Trophoblast cell (in vitro differentiated cells and primary cell): ENCODE measurements around the gene RBM14.

Experiments
- DNase-seq, 2 donors: peaks; one replicate each; pipeline ENCODE4 v3.0.0-alpha.2; 2016
- H2AFZ ChIP-seq: 2 replicates; pipeline ENCODE4 v1.6.1; 2013; ENCODE audit warnings: low read length, moderate library complexity, mild to moderate bottlenecking; ENCODE audit not compliant: insufficient read depth, poor library complexity
- H2AK5ac ChIP-seq: 2 replicates; pipeline ENCODE4 v1.6.1; 2013; ENCODE audit warnings: mild to moderate bottlenecking, low read length
- H2BK120ac ChIP-seq: 2 replicates; pipeline ENCODE4 v1.6.1; 2013; ENCODE audit warnings: low read length, mild to moderate bottlenecking, moderate library complexity; ENCODE audit not compliant: insufficient read depth, poor library complexity
- H2BK12ac ChIP-seq: 2 replicates; pipeline ENCODE4 v1.6.1; 2013; ENCODE audit warnings: mild to moderate bottlenecking, low read length, moderate library complexity
- H2BK5ac ChIP-seq: 2 replicates; pipeline ENCODE4 v1.6.1; 2013; ENCODE audit warnings: low read length, low read depth, moderate library complexity, mild to moderate bottlenecking; ENCODE audit not compliant: poor library complexity
- H3K14ac ChIP-seq: 2 replicates; pipeline ENCODE4 v1.6.1; 2013; ENCODE audit warnings: mild to moderate bottlenecking, low read length
- H3K18ac ChIP-seq: 2 replicates; pipeline ENCODE4 v1.6.1; 2013; ENCODE audit warnings: mild to moderate bottlenecking, low read length
- H3K23ac ChIP-seq: 2 replicates; pipeline ENCODE4 v1.6.1; 2013; ENCODE audit warnings: low read length
- H3K27ac ChIP-seq: 2 replicates; pipeline ENCODE4 v1.5.1; 2013; ENCODE audit warnings: low read depth, mild to moderate bottlenecking, inconsistent platforms, low read length, moderate library complexity
- H3K27me3 ChIP-seq: 2 replicates; pipeline ENCODE4 v1.6.1; 2013; ENCODE audit warnings: inconsistent platforms, mild to moderate bottlenecking, low read length, moderate library complexity; ENCODE audit not compliant: insufficient read depth
- H3K36me3 ChIP-seq, 2 experiments: 1 replicate in 1 of 2; 2 replicates in 1 of 2; pipeline ENCODE4 v1.6.1; 2013; ENCODE audit warnings: low read length in 2 of 2, mild to moderate bottlenecking in 2 of 2, moderate library complexity in 1 of 2; ENCODE audit not compliant: insufficient read depth in 2 of 2, control insufficient read depth in 1 of 2
- H3K4ac ChIP-seq: 2 replicates; pipeline ENCODE4 v1.6.1; 2013; ENCODE audit warnings: low read depth, mild to moderate bottlenecking, low read length, moderate library complexity
- H3K4me1 ChIP-seq, 2 experiments: 1 replicate in 1 of 2; 2 replicates in 1 of 2; pipeline ENCODE4 v1.6.1; 2013; ENCODE audit warnings: low read length in 2 of 2, mild to moderate bottlenecking in 2 of 2, moderate library complexity in 1 of 2; ENCODE audit not compliant: insufficient read depth in 2 of 2, control insufficient read depth in 1 of 2
- H3K4me2 ChIP-seq: 2 replicates; pipeline ENCODE4 v1.6.1; 2013; ENCODE audit warnings: inconsistent platforms, mild to moderate bottlenecking, low read length, moderate library complexity
- H3K4me3 ChIP-seq: 2 replicates; pipeline ENCODE4 v1.5.1; 2013; ENCODE audit warnings: mild to moderate bottlenecking, low read depth, low read length, inconsistent platforms
- H3K79me1 ChIP-seq: one replicate; pipeline ENCODE4 v1.6.1; 2013; ENCODE audit warnings: low read length
- H3K79me2 ChIP-seq: 2 replicates; pipeline ENCODE4 v1.6.1; 2013; ENCODE audit warnings: low read length, mild to moderate bottlenecking; ENCODE audit not compliant: control insufficient read depth, insufficient read depth, poor library complexity
- H3K9ac ChIP-seq: 2 replicates; pipeline ENCODE4 v1.6.1; 2013; ENCODE audit warnings: mild to moderate bottlenecking, low read length
- H3K9me3 ChIP-seq: 2 replicates; pipeline ENCODE4 v1.6.1; 2013; ENCODE audit warnings: low read depth, mild to moderate bottlenecking, control low read depth, inconsistent platforms, low read length; ENCODE audit not compliant: insufficient read depth
- H4K12ac ChIP-seq: 2 replicates; pipeline ENCODE4 v1.6.1; 2013; ENCODE audit warnings: low read depth, mild to moderate bottlenecking, low read length, moderate library complexity
- H4K8ac ChIP-seq: 2 replicates; pipeline ENCODE4 v1.6.1; 2013; ENCODE audit warnings: low read depth, mild to moderate bottlenecking, low read length, moderate library complexity
- H4K91ac ChIP-seq: one replicate; pipeline ENCODE4 v1.6.1; 2013; ENCODE audit warnings: low read depth, mild to moderate bottlenecking, low read length, moderate library complexity
- WGBS: extraction: QIAGEN DNeasy Blood & Tissue Kit; methylation state at CpG from one replicate; pipeline ENCODE4 v1.1.7; 2013; ENCODE audit warnings: missing lambda C conversion rate; ENCODE audit not compliant: insufficient read length, insufficient coverage; ENCODE audit errors: extremely low coverage; 5-methylcytosine and 5-hydroxymethylcytosine counted together

Gene RBM14

DNA sequence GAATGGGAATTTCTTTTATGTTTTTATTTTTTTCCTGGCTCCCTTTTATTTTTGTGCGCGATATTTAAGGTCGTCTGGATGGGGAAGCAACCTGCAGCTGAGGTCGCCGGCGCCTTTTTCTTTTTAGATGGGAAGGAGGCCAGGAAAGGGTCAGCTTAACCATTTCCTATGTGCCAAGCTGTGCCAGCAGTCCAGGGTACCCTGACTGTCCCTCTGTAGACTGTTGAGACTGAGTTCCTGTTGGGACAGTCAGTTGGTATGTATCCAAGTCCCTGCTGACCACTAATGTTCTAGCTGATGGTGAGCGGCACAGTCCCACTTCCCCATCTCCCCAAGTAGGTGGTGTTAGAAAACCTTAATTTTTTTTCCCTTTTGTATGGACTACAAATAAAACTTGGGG is 10.5 kb downstream of the RBM14 start:
- Histone ChIP-seq H3K36me3 (peaks cover 55 to 74% of the 10 kb centered on the region in 2 experiments), H3K9me3 (peaks cover 2% of the 10 kb centered on the region), H2AFZ (no peak overlapping the region), H2AK5ac (no peak overlapping the region), H3K4me1 (peaks cover 0 to 3% of the 10 kb centered on the region in 2 experiments), H4K8ac (no peak overlapping the region), H3K4me2 (no peak overlapping the region), H3K4me3 (no peak overlapping the region), H2BK5ac (no peak overlapping the region), H2BK12ac (no peak overlapping the region), H2BK120ac (no peak overlapping the region), H3K79me1 (no peaks in the 10 kb centered on the region), H4K12ac (no peak overlapping the region), H3K27ac (no peak overlapping the region), H3K14ac (no peak overlapping the region), H3K79me2 (peaks cover 29% of the 10 kb centered on the region), H3K9ac (no peak overlapping the region), H3K4ac (peak overlapping the region; percentile 66), H3K18ac (no peak overlapping the region), H3K23ac (no peak overlapping the region), H4K91ac (no peak overlapping the region), H3K27me3 (no peaks in the 10 kb centered on the region)
- no CpG with 5 or more reads among the region's 7 CpGs for WGBS
- no peak for DNase-seq

DNA sequence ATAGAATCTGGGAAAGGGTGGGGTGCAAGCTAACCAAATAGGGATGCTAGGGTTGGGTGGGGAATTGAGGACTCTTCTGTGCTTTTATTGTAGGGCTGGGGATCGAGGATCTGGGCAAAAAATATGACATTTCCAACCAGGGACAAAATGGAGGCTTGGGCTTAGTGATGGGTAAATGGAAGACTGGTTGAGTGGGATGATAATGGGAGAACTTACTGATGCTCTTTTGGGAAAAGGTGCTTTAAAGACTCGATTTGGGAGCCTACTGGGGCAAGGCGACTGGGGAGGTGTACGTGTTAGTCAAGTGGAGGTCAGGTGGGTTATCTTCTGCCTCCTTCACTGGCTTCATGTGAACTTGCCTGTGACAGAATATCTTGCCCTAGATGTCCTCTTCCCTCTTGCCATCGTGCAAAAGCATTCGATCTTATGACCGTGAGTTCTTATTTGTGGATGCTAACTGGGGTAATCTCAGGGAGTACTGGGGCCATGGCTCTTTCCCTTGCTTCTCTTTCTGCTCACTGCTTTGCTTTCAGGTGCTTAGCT is 11.7 kb downstream of the RBM14 start:
- H2BK12ac ChIP-seq, result no peak overlapping the region
- H4K91ac ChIP-seq, result no peak overlapping the region
- no peak overlapping the region for H4K12ac ChIP-seq
- peaks cover 22% of the 10 kb centered on the region for H3K79me2 ChIP-seq
- no peak overlapping the region for H3K23ac ChIP-seq
- H2BK120ac ChIP-seq, result no peak overlapping the region
- peaks cover 56 to 72% of the 10 kb centered on the region in 2 experiments for H3K36me3 ChIP-seq
- peak overlapping the region; percentile 72 for H3K4ac ChIP-seq
- no peak overlapping the region for H3K4me2 ChIP-seq
- H3K9me3 ChIP-seq, result peaks cover 2% of the 10 kb centered on the region
- no peaks in the 10 kb centered on the region for H3K27me3 ChIP-seq
- H3K18ac ChIP-seq, result no peak overlapping the region
- no CpG with 5 or more reads among the region's 7 CpGs for WGBS
- peaks cover 0 to 2% of the 10 kb centered on the region in 2 experiments for H3K4me1 ChIP-seq
- no peak overlapping the region for H2AK5ac ChIP-seq
- no peak overlapping the region for H2BK5ac ChIP-seq
- no peak overlapping the region for H3K9ac ChIP-seq
- DNase-seq, result no peak
- H4K8ac ChIP-seq, result no peak overlapping the region
- H2AFZ ChIP-seq, result no peak overlapping the region
- no peak overlapping the region for H3K27ac ChIP-seq
- no peaks in the 10 kb centered on the region for H3K79me1 ChIP-seq
- no peak overlapping the region for H3K14ac ChIP-seq
- no peak overlapping the region for H3K4me3 ChIP-seq

- no peak overlapping the region for H3K23ac ChIP-seq
- H4K91ac ChIP-seq, result no peak overlapping the region
- peaks cover 16% of the 10 kb centered on the region for H3K79me2 ChIP-seq
- H3K4ac ChIP-seq, result peak overlapping the region; percentile 47
- peaks cover 2% of the 10 kb centered on the region for H3K9me3 ChIP-seq
- H3K9ac ChIP-seq, result no peak overlapping the region
- no peaks in the 10 kb centered on the region for H3K4me1 ChIP-seq
- H2BK120ac ChIP-seq, result no peak overlapping the region
- peaks cover 55 to 65% of the 10 kb centered on the region in 2 experiments for H3K36me3 ChIP-seq
- H2AFZ ChIP-seq, result no peak overlapping the region
- no peaks in the 10 kb centered on the region for H3K27me3 ChIP-seq
- no CpG with 5 or more reads among the region's 2 CpGs for WGBS
- H4K8ac ChIP-seq, result no peak overlapping the region
- H3K79me1 ChIP-seq, result no peaks in the 10 kb centered on the region
- no peak overlapping the region for H3K4me3 ChIP-seq
- DNase-seq, result no peak
- no peak overlapping the region for H2AK5ac ChIP-seq
- no peak overlapping the region for H3K27ac ChIP-seq
- H2BK12ac ChIP-seq, result no peak overlapping the region
- H4K12ac ChIP-seq, result no peak overlapping the region
- no peak overlapping the region for H3K18ac ChIP-seq
- no peak overlapping the region for H3K4me2 ChIP-seq
- H2BK5ac ChIP-seq, result no peak overlapping the region
- no peak overlapping the region for H3K14ac ChIP-seq
Measured at GRCh38 chr11:66629356-66629755, 12.9 kb downstream of the RBM14 start.

DNA sequence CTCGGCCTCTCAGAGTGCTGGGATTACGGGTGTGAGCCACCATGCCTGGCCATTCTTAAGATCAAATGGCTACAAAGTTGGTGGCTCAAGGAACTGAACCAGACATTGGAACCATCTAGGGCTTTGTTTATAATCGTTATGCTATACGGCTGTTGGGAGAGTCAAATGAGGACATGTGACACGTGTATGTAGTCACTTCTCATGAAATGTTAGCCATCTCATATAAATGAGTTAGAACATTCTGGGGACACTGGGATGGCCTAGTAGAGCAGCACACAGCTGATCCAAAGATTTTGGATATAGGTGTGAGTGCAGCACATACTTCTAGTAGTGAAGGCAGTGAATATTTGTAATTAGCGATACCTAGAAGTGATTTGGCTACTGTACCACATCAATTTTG is 15.5 kb downstream of the RBM14 start:
- H3K36me3 ChIP-seq, result peaks cover 31 to 39% of the 10 kb centered on the region in 2 experiments
- no CpG with 5 or more reads among the region's 6 CpGs for WGBS
- H3K27me3 ChIP-seq, result no peaks in the 10 kb centered on the region
- no peak overlapping the region for H3K18ac ChIP-seq
- no peak overlapping the region for H4K12ac ChIP-seq
- H4K8ac ChIP-seq, result no peak overlapping the region
- no peak overlapping the region for H4K91ac ChIP-seq
- no peaks in the 10 kb centered on the region for H3K9me3 ChIP-seq
- no peak overlapping the region for H3K4me3 ChIP-seq
- H3K9ac ChIP-seq, result no peak overlapping the region
- H2BK120ac ChIP-seq, result no peak overlapping the region
- H2BK12ac ChIP-seq, result no peak overlapping the region
- peak overlapping the region; percentile 12 for H3K4ac ChIP-seq
- H3K4me2 ChIP-seq, result no peak overlapping the region
- H3K27ac ChIP-seq, result no peak overlapping the region
- no peak overlapping the region for H2BK5ac ChIP-seq
- no peak overlapping the region for H3K14ac ChIP-seq
- H3K79me1 ChIP-seq, result no peaks in the 10 kb centered on the region
- H3K4me1 ChIP-seq, result no peaks in the 10 kb centered on the region
- H3K23ac ChIP-seq, result no peak overlapping the region
- peaks cover 3% of the 10 kb centered on the region for H3K79me2 ChIP-seq
- no peak for DNase-seq
- no peak overlapping the region for H2AK5ac ChIP-seq
- H2AFZ ChIP-seq, result no peak overlapping the region
